ENCODE measurements around the gene FSTL5.

Gene FSTL5

DNA sequence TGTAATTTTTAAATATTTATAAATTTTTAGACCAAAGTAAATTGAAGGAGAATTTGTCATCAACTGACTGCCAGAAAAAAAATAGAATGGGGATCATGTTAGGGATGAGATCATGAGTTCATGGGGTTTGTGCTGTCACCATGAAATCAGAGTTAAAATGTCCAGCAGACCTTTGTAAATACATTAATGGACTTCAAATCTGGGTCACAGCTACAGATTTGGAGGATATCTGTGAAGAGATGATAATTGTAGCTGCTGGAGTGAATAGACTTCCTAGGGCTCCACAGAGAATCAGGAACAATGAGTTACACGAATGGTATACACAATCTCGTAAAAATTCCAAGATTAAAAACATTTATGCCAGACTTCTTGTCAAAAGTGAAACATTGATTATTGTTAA is 6.6 kb downstream of the FSTL5 start:
- H3K36me3 ChIP-seq (ENCODE audit: insufficient read depth, low read length): no peaks in the 10 kb centered on the region
- no peaks in the 10 kb centered on the region for H4K20me1 ChIP-seq (ENCODE audit: insufficient read depth, low read length)
- ATAC-seq (ENCODE audit: insufficient read depth, low read depth): no peak
- H3K27me3 ChIP-seq (ENCODE audit: insufficient read depth, low read length, poor library complexity): no peaks in the 10 kb centered on the region
- DNase-seq: no peak
- H3K9ac ChIP-seq (ENCODE audit: low read depth, low read length): no peak overlapping the region
- no peaks in the 10 kb centered on the region for H3K4me1 ChIP-seq (ENCODE audit: insufficient read depth, low read length)
- no peak overlapping the region for H3K4me2 ChIP-seq (ENCODE audit: insufficient read depth, low read length)
- H2AFZ ChIP-seq (ENCODE audit: low read depth, low read length): no peak overlapping the region
- no peaks in the 10 kb centered on the region for H3K79me2 ChIP-seq (ENCODE audit: insufficient read depth, low read length)
- H3K4me3 ChIP-seq (ENCODE audit: low read depth in 1 of 2, low read length in 2 of 2): no peak overlapping the region
- no peak for TF ChIP-seq EZH2 (IDR thresholded peaks at IDR 0.05; ENCODE audit: borderline replicate concordance, low read depth, low read length, severe bottlenecking)
- TF ChIP-seq, protein P1, sequence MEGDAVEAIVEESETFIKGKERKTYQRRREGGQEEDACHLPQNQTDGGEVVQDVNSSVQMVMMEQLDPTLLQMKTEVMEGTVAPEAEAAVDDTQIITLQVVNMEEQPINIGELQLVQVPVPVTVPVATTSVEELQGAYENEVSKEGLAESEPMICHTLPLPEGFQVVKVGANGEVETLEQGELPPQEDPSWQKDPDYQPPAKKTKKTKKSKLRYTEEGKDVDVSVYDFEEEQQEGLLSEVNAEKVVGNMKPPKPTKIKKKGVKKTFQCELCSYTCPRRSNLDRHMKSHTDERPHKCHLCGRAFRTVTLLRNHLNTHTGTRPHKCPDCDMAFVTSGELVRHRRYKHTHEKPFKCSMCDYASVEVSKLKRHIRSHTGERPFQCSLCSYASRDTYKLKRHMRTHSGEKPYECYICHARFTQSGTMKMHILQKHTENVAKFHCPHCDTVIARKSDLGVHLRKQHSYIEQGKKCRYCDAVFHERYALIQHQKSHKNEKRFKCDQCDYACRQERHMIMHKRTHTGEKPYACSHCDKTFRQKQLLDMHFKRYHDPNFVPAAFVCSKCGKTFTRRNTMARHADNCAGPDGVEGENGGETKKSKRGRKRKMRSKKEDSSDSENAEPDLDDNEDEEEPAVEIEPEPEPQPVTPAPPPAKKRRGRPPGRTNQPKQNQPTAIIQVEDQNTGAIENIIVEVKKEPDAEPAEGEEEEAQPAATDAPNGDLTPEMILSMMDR (IDR thresholded peaks at IDR 0.05; ENCODE audit: borderline replicate concordance, extremely low read depth, low read length, poor library complexity, severe bottlenecking): no peak
- no peaks in the 10 kb centered on the region for H3K9me3 ChIP-seq (ENCODE audit: insufficient read depth, low read length, severe bottlenecking)
- no peak overlapping the region for H3K27ac ChIP-seq (ENCODE audit: low read length)

DNA sequence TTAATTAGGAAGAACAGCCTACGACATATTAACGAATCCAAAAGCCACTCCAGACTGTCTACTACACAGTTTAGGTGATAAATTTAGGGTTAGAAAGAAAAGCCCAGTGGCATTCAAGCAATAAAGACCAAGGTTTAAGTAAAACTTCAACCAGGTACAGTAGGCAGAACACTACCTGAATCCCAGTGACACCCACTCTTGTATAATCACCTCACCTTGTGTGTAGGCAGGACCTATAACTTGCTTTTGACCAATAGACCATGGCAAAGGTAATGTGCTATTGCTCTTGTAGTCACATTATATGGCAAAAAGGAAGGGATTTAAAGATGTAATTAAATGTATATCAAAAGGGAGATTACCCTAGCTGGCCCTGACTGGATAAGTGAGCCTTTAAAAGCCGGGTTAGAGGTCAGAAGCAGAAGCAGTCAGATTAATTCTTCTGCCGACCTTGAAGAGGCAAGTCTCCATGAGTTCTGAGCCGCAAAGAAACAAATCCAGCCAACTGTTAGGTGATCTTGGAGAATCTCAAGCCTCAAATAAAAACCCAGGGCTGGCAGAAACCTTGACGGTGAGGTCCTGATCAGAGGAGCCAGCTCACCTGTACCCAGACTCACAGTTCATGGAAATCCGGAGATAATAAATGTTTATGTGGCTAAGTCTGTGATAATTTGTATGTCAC is 8.8 kb downstream of the FSTL5 start:
- H3K4me3 ChIP-seq (ENCODE audit: low read depth in 1 of 2, low read length in 2 of 2): no peak overlapping the region
- no peak overlapping the region for H3K27ac ChIP-seq (ENCODE audit: low read length)
- ATAC-seq (ENCODE audit: insufficient read depth, low read depth) (no peak), DNase-seq (no peak)
- no peak overlapping the region for H3K4me2 ChIP-seq (ENCODE audit: insufficient read depth, low read length)
- H3K36me3 ChIP-seq (ENCODE audit: insufficient read depth, low read length): no peaks in the 10 kb centered on the region
- no peaks in the 10 kb centered on the region for H4K20me1 ChIP-seq (ENCODE audit: insufficient read depth, low read length)
- H3K4me1 ChIP-seq (ENCODE audit: insufficient read depth, low read length): no peaks in the 10 kb centered on the region
- no peaks in the 10 kb centered on the region for H3K79me2 ChIP-seq (ENCODE audit: insufficient read depth, low read length)
- no peaks in the 10 kb centered on the region for H3K9me3 ChIP-seq (ENCODE audit: insufficient read depth, low read length, severe bottlenecking)
- TF ChIP-seq, protein P1 (IDR thresholded peaks at IDR 0.05; ENCODE audit: borderline replicate concordance, extremely low read depth, low read length, poor library complexity, severe bottlenecking): no peak
- no peak for TF ChIP-seq EZH2 (IDR thresholded peaks at IDR 0.05; ENCODE audit: borderline replicate concordance, low read depth, low read length, severe bottlenecking)
- no peaks in the 10 kb centered on the region for H3K27me3 ChIP-seq (ENCODE audit: insufficient read depth, low read length, poor library complexity)
- H2AFZ ChIP-seq (ENCODE audit: low read depth, low read length): no peak overlapping the region
- H3K9ac ChIP-seq (ENCODE audit: low read depth, low read length): no peak overlapping the region

DNA sequence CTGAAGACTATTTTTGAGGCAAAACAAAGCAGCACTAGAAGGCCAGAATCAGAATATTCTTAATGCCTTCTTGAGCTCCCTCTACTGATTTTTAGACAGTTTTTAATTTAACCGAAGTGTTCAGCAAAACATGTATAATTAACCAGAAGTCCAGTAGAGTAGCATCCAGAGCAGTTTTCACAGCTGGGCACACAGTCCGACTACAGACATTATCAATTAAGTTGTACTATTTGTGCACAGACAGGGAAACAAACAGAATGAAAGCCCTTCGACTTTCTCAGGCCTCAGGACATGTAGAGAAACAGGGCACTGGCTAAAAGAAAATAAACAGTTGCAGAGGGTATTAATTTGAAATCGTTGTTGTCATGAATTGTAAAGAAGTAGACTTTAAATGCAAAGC is 11.9 kb downstream of the FSTL5 start:
- H3K4me2 ChIP-seq (ENCODE audit: insufficient read depth, low read length): no peak overlapping the region
- H3K36me3 ChIP-seq (ENCODE audit: insufficient read depth, low read length): no peaks in the 10 kb centered on the region
- H3K9ac ChIP-seq (ENCODE audit: low read depth, low read length): no peak overlapping the region
- TF ChIP-seq, protein P1 (IDR thresholded peaks at IDR 0.05; ENCODE audit: borderline replicate concordance, extremely low read depth, low read length, poor library complexity, severe bottlenecking): no peak
- TF ChIP-seq EZH2 (IDR thresholded peaks at IDR 0.05; ENCODE audit: borderline replicate concordance, low read depth, low read length, severe bottlenecking): no peak
- H2AFZ ChIP-seq (ENCODE audit: low read depth, low read length): no peak overlapping the region
- DNase-seq (no peak), ATAC-seq (ENCODE audit: insufficient read depth, low read depth) (no peak)
- H3K4me1 ChIP-seq (ENCODE audit: insufficient read depth, low read length): no peaks in the 10 kb centered on the region
- no peak overlapping the region for H3K4me3 ChIP-seq (ENCODE audit: low read depth in 1 of 2, low read length in 2 of 2)
- H3K27me3 ChIP-seq (ENCODE audit: insufficient read depth, low read length, poor library complexity): no peaks in the 10 kb centered on the region
- no peaks in the 10 kb centered on the region for H4K20me1 ChIP-seq (ENCODE audit: insufficient read depth, low read length)
- no peaks in the 10 kb centered on the region for H3K9me3 ChIP-seq (ENCODE audit: insufficient read depth, low read length, severe bottlenecking)
- H3K79me2 ChIP-seq (ENCODE audit: insufficient read depth, low read length): no peaks in the 10 kb centered on the region
- no peak overlapping the region for H3K27ac ChIP-seq (ENCODE audit: low read length)

All from DND-41 (cell line).